ENCODE measurements around the gene RSPO1.
"Not testable (repeated sequence)": the region's sequence is repeated elsewhere in the genome, so short reads cannot be mapped to it uniquely, and the experiment has no call there.

The RSPO1 gene

DNA sequence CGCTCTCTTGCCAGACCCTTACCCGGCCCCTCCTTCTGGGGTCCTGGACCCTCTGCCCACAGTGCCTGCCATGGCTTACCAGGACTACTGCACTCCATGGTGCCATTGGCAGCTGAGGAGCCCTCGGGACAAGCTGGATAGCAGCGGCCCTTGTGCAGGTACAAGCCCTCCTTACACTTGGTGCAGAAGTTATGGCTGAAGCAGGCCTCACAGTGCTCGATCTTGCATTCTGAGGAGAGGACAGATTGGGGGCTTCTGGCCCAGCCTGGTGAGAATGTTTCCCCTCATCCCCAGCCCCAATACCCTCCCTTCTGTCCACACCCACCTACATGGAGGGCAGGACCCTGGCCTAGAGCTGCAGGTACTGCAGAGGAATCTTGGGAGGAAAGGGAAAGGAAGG lies 20.6 kb downstream of the RSPO1 start:
- DNase-seq = no peak

DNA sequence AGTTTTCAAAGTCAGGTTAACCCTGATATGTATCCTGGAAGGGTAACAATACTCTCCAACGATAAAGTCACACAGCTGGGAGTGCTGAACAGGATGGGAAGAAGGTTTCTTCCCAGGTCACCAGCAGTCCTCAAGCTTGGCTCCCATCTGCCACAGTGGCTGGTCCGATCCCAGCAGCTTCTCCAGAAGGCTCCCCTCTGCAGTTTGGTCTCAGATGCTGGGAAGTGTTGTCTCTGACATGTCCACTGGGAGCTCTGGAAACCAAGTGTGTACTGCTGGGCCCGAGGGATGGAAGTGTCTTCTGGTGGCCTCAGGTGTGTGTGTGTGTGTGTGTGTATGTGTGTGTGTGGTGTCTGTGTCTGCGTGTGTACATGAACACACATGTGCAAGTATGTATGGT lies 22.5 kb downstream of the RSPO1 start:
- no peak for DNase-seq

DNA sequence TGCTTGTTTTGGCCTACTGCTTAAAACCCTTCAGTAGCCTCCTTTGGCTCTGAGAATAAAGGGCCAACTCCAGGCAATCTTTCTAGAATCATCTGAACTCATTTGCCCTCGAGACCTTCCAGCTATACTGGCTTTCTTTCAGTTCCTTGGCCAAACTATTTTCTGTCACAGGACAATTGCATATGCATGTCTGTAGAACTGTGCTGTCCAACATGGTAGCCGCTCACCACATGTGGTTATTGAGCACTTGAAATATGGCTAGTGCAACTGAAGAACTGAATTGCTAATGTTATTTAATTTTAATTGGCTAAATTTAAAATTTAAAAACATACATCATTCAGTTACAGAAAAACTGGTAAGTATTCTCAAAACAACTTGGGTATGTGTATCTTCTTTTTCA lies 24.7 kb downstream of the RSPO1 start:
- DNase-seq = no peak

DNA sequence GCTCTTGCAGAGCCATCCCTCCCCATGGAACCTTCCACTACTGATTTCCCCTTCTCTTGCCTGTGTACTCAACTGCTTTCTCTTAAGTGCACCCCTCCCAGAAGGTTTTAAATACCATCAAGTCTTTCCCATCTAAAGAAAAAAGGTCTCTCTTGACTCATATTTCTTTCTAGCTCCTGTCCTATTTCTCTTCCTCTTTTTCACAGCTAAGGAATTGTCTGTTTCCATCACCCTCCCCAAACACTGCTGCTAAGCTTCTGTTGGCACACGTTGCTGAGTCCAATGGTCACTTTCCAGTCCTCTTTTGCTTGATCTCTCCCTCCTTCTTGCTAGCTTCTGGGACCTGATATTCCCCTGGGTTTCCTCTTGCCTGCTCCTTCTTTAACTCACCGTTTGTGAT lies 25.7 kb downstream of the RSPO1 start:
- no peak for DNase-seq

DNA sequence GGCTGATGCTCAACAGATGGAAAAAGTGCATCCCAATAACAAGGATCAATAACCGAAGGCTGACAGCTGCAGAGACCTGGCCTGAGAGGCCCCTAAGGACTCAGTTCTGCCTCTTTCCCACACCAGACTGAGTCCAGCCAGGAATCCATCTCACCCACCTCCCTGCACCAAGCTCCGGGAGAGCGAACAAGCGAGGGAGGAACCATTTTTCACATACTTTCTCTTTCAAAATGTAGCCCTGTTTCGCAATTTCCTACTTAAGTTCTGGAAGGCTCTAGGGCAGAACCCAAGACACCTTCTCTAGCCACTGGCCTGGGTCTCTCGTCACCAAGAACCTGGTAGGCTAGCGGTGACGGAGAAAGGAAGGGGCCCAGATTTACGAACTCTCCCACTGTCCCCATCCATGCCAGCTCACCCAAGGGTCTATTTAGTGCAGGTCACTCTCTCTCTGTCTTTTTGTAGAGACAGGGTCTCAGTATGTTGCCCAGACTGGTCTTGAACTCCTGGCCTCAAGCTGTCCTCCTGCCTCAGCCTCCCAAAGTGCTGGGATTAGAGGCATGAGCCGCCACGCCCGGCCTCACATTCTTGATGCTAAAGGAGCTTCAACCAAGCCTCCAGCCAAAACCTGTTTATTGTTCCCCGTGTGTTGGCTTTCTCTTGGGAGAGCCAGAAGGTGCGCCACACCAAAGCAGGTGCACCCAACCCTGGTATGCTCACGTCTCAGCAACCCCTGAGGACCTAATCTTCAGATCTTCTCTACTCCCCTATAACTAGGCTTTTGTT lies 28.0 kb downstream of the RSPO1 start:
- DNase-seq = no peak

DNA sequence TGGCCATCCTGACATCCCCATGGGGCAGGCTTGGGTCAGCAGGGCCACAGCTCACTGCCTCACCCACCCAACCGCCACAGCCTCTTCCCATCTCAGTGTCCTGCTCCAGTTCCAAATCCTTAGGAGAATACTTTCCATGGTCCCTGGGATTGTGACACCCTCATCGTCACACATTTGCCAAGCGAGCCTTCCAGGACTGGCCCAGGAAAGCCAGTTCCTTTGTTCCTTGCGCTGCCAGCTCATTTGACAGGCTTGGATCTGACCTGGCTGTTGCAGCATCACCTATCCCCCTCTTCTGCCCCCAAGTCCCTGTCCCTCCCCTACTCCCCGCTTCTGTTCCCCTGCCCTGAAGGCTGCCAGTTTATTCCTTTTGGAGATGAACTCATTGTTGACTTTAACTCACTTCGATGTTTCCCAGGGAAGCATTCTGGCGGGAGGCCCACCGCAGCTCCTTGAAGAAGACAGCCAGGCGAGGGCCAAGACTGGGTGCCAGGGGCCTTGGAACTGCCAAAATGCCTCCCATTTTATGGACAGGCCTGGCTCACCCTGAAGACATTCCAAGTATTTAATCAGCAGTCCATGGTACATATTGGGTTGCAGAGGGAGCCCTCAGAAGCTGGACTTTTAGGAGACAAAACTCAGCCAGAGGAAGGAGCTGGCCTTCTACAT lies 28.8 kb downstream of the RSPO1 start:
- DNase-seq = peak in 3 of 14 donors; percentile 6 to 30 (median 26)

DNA sequence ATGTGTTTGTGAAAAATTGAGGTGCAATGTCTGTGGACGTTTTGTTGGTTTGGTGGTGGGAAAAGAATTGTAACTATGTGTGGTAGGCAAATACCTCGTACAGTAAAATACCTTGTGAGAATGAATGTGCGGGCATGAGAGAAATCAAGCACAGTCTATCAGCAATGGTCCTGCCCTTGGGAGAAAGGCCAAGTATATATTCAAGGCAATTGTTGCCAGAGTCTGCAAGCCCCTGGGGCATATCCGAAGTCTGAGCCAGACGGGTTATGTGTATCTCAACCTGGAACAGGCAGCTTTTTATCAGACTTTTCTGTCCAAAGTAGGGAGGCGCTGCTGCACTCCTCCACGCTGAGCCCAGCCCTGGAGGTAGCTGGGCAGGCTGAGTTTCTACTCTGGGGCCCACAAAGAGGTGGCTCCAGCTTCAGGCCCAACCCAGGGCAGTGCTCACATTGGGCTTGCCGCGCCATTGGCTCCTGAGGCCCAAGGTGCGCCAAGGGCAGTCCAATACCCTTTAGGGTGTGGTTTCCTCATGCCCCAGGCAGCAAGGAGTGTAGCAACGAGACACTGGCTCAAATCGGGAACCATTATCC lies 29.5 kb downstream of the RSPO1 start:
- DNase-seq = no peak

DNA sequence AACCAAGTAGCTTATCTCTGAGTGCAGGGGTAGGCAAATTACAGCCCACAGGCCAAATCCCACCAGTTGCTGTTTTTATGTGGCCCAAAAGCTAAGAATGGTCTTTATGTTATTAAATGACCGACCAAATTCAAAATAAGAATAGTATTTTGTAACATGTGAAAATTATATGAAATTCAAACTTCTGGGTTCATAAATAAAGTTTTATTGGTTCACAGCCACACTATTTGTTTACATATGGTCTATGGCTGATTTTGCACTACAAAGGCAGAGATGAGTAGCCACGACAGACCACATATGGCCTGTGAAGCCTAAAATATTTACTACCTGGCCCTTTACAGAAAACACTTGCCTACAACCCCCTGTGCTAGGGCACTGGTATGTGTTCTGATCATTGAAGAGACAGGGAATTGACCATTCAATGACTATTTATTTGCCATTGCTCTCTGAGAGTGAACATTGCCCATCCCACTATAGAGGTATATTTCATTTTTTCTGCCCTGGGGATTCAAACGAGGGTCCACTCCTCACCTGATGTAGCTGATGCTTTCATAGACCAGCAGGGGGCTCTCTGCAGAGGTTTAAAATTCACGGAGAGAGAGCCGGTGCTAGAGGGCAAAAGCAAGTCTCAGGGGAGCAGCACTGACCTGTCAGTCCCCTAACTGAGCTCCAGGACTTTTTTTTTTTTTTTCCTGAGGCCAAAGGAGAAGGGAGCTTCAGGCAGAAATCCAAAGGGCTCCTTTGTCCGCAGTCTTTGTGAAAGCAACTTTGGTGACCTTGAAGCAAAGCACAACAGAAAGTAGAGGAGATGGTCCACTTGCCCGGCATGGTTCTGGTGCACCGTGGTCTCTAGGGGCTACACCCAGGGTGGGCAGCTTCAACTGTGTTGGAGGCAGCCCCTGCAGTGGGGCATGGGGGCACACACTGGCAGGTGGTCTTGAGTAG lies 31.7 kb downstream of the RSPO1 start:
- no peak for DNase-seq

DNA sequence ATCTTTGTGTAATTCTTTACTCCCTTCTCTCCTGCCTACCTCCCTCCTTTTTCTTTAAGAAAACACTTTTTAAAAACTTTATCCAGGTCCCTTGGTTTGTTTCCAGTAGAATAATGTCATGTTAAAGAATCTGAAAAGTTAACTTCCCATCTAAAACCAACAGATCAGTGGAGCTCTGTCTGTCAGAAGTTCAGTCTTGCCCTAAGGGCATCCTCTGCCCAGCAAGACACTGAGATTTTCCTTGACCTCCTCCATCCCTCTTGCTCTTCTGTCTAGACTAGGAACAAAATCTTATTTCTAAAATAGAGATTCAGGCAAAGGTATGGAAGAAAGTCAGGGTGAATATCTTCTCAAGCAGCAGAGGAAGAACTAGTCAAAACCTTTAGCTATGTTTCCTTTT lies 33.3 kb downstream of the RSPO1 start:
- no peak for DNase-seq

DNA sequence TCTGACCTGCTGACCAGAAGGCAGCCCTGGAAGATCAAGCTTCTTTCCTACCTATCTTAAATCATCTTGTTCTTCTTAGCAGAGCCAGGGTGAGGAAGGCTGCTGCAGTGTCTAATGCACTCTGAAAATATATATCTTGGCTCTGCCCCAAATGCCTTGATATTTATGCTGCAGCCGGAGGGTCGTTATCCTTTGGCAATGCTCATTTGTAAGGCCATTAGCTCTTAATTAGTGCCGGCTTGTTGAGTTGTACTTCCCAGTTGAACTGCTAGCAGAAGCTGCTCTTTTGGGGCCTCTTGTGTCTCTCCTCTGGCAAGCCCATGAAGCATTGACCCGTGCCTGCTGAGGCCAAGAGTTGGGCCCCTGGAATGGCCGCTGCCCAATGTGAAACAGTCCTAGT lies 34.8 kb downstream of the RSPO1 start:
- DNase-seq = no peak

DNA sequence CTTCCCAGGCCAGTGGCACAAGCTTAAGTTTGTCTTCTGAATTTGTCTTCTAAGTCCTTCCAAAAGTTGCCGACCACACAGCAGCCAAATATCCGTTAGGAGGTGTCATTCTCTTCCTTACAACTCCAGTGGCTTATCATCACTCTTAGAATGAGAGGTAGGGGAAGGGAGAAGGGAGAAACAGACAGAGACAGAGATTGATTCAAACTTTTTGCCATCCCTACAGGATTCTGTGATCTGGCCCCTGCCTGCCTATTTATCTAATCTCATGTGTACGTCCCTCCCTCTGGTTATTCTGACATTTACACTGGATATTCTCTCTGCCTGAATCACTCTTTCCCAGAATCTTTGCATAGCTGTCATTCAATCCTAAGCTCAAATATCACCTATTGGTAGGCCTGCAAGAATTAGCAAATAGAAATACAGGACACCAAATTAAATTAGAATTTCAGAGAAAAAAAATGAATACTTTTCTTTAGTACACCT lies 38.5 kb downstream of the RSPO1 start:
- no peak for DNase-seq

DNA sequence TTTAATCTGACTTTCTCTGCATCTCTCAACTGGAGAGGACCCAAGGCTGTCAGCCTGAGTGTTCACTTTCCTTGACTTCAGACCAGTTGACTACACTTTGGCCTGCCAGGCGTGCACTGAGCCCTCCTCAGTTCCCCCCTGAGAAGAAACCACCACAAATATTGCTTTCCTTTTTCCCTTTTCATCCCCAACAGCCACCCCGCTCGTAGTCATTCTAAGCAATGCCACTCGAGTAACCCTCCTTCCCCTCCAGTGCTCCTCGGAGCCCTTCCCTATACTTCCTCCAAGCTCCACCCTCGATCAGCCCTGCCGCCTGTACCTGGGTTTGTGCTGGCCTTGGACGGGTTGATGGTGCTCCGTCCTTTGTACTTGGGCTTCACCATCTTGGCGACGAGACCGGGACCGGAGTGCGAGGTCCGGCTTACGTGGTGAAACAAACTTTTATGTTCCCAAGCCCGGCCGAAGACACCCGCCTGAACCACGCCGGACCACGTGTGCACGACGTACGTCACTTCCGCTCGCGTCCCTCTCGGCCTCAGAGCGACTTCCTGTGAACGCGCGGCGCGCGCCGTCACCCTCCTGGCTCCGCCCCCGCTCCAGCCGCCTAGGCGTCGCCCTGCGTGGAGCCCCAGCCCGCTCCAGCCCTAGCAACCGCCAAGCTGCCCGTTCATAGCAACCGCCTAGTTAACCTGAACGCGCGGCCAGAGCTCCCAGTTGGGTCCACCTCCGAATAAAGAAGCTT lies 39.1 kb downstream of the RSPO1 start, which contains the start of gene GNL2:
TSS of gene GNL2 (minus strand) at position 498 of the 742 bp plus-strand sequence. CDS start at position 383, 115 bp downstream.
- DNase-seq = peak; percentile 39 to 95 (median 88)

DNA sequence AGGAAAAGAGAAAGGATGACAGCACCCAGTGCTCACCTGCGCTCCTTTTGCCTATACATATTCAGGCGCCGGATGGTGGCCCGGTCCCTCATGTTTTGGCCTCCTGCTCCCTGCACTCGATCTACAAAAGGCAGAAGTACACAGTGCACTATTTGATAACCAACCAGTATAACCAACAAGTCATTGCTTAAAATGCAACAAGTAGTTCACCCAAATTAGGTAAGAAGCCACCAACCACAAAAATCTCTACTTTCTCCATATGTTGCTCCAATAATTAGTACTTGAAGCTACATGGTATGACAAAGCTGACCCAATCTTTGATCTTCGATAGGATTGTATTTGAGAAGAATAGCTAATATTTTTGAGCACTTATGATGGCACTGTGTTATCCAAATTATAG lies 41.0 kb downstream of the RSPO1 start:
- no peak for DNase-seq

DNA sequence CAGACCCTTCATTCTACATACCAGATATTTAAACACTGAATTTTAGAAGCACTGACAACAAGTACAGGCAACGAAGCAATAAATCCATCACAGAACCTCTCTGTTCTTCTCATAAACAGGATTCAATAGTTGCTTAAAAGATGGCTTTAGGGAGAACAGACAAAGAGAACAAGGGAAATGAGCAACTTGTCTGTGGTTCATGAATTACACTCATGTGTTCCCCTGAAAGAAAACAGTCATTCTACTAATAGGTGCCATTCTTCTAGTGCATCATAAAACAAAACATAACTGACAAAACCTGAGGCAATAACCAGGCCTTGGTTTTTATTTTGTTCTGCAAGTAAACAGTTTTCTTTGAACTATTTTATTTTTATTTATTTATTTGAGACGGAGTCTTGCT lies 45.8 kb downstream of the RSPO1 start:
- no peak for DNase-seq

DNA sequence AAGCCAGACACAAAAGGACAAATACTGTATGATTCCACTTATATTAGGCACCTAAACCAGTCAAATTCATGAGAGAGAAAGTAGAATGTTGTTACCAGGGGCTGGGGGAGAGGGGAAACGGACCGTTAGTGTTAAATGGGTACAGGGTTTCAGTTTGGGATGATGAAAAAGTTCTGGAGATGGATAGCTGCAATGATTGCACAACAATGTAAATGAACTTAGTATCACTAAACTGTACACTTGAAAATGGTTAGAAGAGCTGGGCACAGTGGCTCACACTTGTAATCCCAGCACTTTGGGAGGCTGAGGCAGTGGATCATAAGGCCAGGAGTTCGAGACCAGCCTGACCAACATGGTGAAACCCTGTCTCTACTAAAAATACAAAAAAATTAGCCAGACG lies 50.1 kb downstream of the RSPO1 start:
- DNase-seq = not testable (repeated sequence)

DNA sequence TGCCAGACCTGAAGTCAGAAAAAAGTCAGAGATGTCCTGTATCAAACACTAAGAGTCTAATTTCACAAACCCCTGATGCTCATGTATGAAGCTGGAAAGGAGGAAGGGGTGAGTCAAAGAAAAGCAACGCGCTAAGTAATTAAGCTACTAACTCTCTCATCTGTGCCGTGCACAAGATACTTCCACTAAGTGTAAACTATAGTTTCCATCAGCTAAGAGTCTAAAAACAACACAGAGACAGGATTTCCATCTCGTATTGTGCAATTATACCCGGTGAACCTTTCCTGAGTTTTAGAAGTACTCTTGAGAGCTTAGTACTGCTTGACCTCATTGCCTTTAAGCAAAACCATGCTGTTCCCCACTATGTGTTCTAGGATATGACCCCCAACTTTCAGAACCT lies 59.0 kb downstream of the RSPO1 start:
- DNase-seq = no peak

DNA sequence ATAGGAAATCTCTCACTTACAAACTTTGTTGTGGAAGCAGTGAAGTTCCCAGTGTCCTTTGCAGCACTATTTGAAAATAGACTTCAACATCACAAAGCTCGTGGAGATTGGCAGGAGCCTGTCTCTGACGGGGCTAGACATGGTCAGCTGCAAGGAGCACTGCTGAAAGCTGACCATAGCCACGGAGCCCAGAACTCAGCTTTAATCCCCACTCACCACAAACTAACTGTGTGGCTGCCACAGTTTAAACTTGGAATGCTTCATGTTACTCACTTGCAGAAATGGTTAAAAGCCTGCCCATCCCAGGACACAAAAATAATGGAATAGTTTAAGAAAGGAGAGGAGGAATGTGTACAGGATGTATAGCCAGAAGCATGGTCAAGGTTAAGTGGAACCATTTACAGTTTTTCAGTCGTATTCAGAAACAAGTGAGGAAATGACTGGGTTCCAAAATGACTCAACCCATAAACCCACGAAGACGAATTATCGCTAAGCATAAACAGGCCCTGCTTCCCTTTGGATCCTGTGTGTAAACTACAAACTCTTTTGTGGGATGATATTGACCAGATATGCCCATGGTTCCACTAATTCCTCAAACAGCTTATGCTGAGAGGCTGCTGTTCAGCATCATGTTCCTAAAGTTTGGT lies 59.7 kb downstream of the RSPO1 start:
- DNase-seq = no peak

DNA sequence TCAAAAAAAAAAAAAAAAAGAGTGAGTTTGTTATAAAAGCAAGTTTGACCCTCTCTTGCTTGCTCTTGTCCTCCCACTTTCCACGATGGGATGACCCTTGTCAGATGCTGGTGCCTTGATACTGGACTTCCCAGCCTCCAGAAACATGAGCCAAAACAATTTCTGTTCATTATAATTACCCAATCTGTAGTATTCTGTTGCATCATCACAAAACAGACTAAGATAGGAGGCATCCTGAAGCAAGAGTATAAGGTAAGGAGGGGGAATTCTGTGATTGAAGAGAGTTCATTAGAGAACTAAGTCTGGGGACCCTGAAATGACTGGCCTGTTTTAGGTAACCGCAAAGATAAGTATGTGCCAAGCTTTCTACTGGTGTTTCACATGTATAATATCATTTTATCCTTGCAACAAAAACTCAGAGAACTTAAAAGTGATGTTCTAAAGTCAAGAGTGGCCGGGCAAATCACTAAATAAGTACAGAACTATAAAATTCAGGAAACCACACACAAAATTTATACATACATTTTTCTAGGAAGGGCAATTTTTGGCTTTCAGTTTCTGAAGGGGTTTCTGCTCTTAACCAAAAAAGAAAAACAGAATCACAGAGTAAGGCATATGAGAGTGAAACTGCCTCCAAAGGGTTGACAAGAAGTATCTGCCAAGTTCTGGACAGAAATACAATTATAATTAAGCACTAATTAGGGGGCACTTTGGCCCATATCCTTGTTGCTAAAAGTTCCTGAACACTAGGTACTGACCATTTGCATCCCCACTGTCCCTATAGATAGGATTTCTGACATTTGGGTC lies 64.0 kb downstream of the RSPO1 start:
- no peak for DNase-seq

DNA sequence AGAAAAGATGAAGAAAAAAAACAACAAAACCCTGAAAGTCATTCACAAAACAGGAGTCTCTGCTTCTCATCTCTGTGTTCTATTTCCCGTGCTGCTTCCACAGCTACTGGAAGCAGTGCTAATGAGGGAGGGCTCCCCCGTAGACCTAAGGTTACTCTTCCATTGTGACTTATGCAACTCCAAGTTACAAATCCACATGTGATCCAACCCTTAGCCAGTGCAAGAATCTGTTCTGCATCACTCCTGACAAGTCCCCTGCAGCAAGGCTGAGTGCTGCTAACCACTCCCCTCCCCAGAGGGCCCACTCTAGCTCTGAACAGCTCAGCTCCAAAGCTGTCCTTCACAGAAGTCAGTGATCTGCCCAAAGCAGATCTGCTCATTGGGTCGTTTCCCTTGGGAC lies 67.7 kb downstream of the RSPO1 start:
- DNase-seq = no peak

DNA sequence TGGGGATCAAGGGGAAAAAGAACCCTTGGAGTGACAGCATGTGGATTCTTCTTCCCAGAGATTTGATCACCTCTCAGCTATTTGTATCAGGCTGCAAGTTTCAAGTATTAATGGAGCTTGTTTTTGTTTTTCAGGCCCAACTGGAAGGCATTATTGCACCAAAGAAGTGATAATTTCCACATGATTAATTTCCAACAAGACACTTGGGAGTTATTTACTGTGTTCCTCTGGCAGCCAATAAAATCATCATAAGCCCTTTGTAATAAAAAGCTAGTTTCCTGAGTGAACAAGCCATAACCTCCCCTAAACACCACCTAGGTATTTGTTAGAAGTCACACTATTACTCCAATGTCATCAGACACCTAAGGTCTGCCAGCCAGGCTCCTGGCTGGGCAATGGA lies 69.8 kb downstream of the RSPO1 start:
- DNase-seq = no peak

All from C1 segment of cervical spinal cord (tissue), 14 donors.